Activated T-cell treated with anti-CD3 and anti-CD28 coated beads, Interleukin-2, amount 50 U/mL, for 72 hours (primary cell): Measurements from ENCODE around the gene SYT1. TPM values are rescaled to one million over a fixed set of nuclear protein-coding genes. Genes with fewer than 3 reads are reported as not detected.
A peak's percentile ranks its signal among the peaks of the same experiment; 100 is the strongest.

Source experiments
- ATAC-seq, 2 donors: fragments of 150-1000 bp; cut with Tn5 transposase; replicated peaks in 1 of 2; 2 replicates each; pipeline ENCODE4 v1.10.0; 2021; ENCODE audit warnings: moderate library complexity in 2 of 2, mild to moderate bottlenecking in 1 of 2
- DNase-seq, 2 donors: peaks; one replicate each; pipeline ENCODE4 v3.0.0; 2021 to 2022; ENCODE audit warnings: mixed read lengths in 1 of 2
- H3K27ac Mint-ChIP-seq: one replicate; pipeline ENCODE4 v1.8.0; 2022; ENCODE audit warnings: mild to moderate bottlenecking, moderate library complexity, mixed read lengths
- H3K27me3 Mint-ChIP-seq: one replicate; pipeline ENCODE4 v1.8.0; 2022; ENCODE audit warnings: low read depth, mixed read lengths
- H3K36me3 Mint-ChIP-seq, 2 donors: one replicate each; pipeline ENCODE4 v1.8.0; 2022; ENCODE audit warnings: mixed read lengths in 2 of 2, mild to moderate bottlenecking in 1 of 2; ENCODE audit not compliant: insufficient read depth in 2 of 2
- H3K4me1 Mint-ChIP-seq: one replicate; pipeline ENCODE4 v1.8.0; 2022; ENCODE audit warnings: low read depth, mixed read lengths
- H3K4me3 Mint-ChIP-seq, 2 donors: one replicate each; pipeline ENCODE4 v1.8.0; 2022; ENCODE audit warnings: mild to moderate bottlenecking in 2 of 2, mixed read lengths in 2 of 2, moderate library complexity in 2 of 2
- H3K9me3 Mint-ChIP-seq, 2 donors: one replicate each; pipeline ENCODE4 v1.8.0; 2022; ENCODE audit warnings: mixed read lengths in 2 of 2
- total RNA-seq, 2 donors: library from RNA; stranded (reverse); gene quantifications; one replicate each; pipeline ENCODE4 v1.2.3, GENCODE V29; 2022

SYT1 gene
- total RNA-seq, 2 donors from 2014 or later = not detected

- no peaks in the 10 kb centered on the region for H3K27me3 Mint-ChIP-seq
- DNase-seq (no peak), ATAC-seq (no peak)
- H3K36me3 Mint-ChIP-seq = no peaks in the 10 kb centered on the region
- H3K4me3 Mint-ChIP-seq = no peak overlapping the region
- H3K4me1 Mint-ChIP-seq = no peaks in the 10 kb centered on the region
- H3K27ac Mint-ChIP-seq = no peak overlapping the region
- H3K9me3 Mint-ChIP-seq = no peaks in the 10 kb centered on the region
Measured at GRCh38 chr12:79324571-79324970, 460.0 kb downstream of the SYT1 start.

- no peaks in the 10 kb centered on the region for H3K4me1 Mint-ChIP-seq
- ATAC-seq (no peak), DNase-seq (no peak)
- no peak overlapping the region for H3K27ac Mint-ChIP-seq
- H3K9me3 Mint-ChIP-seq = no peaks in the 10 kb centered on the region
- H3K4me3 Mint-ChIP-seq = no peak overlapping the region
- no peaks in the 10 kb centered on the region for H3K27me3 Mint-ChIP-seq
- H3K36me3 Mint-ChIP-seq = no peaks in the 10 kb centered on the region
Measured at GRCh38 chr12:79326222-79326621, 461.6 kb downstream of the SYT1 start.

- DNase-seq = no peak
- no peaks in the 10 kb centered on the region for H3K9me3 Mint-ChIP-seq
- H3K4me1 Mint-ChIP-seq = no peaks in the 10 kb centered on the region
- no peaks in the 10 kb centered on the region for H3K36me3 Mint-ChIP-seq
- H3K27me3 Mint-ChIP-seq = no peaks in the 10 kb centered on the region
- ATAC-seq = no peak
- no peak overlapping the region for H3K4me3 Mint-ChIP-seq
- H3K27ac Mint-ChIP-seq = no peak overlapping the region
Measured at GRCh38 chr12:79326663-79327062, 462.1 kb downstream of the SYT1 start.

GRCh38 chr12:79327465-79327864 is 462.9 kb downstream of the SYT1 start:
- Mint-ChIP-seq H3K36me3 (no peaks in the 10 kb centered on the region), H3K27ac (no peak overlapping the region), H3K4me3 (no peak overlapping the region), H3K27me3 (no peaks in the 10 kb centered on the region), H3K4me1 (no peaks in the 10 kb centered on the region), H3K9me3 (no peaks in the 10 kb centered on the region)
- ATAC-seq = no peak
- DNase-seq = no peak

- Mint-ChIP-seq H3K4me1 (no peaks in the 10 kb centered on the region), H3K27me3 (no peaks in the 10 kb centered on the region), H3K27ac (no peak overlapping the region), H3K36me3 (no peaks in the 10 kb centered on the region), H3K9me3 (no peaks in the 10 kb centered on the region), H3K4me3 (no peak overlapping the region)
- DNase-seq (no peak), ATAC-seq (no peak)
Measured at GRCh38 chr12:79329933-79330332, 465.4 kb downstream of the SYT1 start.

GRCh38 chr12:79331870-79332269 is 467.3 kb downstream of the SYT1 start:
- no peak for ATAC-seq
- Mint-ChIP-seq H3K4me1 (no peaks in the 10 kb centered on the region), H3K27ac (no peak overlapping the region), H3K36me3 (no peaks in the 10 kb centered on the region), H3K9me3 (no peaks in the 10 kb centered on the region), H3K27me3 (no peaks in the 10 kb centered on the region), H3K4me3 (no peak overlapping the region)
- no peak for DNase-seq

- no peak for DNase-seq
- Mint-ChIP-seq H3K36me3 (no peaks in the 10 kb centered on the region), H3K4me1 (no peaks in the 10 kb centered on the region), H3K9me3 (no peaks in the 10 kb centered on the region), H3K27ac (no peak overlapping the region), H3K4me3 (no peak overlapping the region), H3K27me3 (no peaks in the 10 kb centered on the region)
- no peak for ATAC-seq
Measured at GRCh38 chr12:79333144-79333543, 468.6 kb downstream of the SYT1 start.

GRCh38 chr12:79337662-79338290 is 473.2 kb downstream of the SYT1 start:
- H3K4me1 Mint-ChIP-seq = no peaks in the 10 kb centered on the region
- ATAC-seq (no peak), DNase-seq (no peak)
- H3K36me3 Mint-ChIP-seq = no peaks in the 10 kb centered on the region
- H3K27me3 Mint-ChIP-seq = no peaks in the 10 kb centered on the region
- H3K9me3 Mint-ChIP-seq = no peaks in the 10 kb centered on the region
- no peak overlapping the region for H3K27ac Mint-ChIP-seq
- H3K4me3 Mint-ChIP-seq = no peak overlapping the region

- Mint-ChIP-seq H3K36me3 (no peaks in the 10 kb centered on the region), H3K27ac (no peak overlapping the region), H3K4me1 (no peaks in the 10 kb centered on the region), H3K9me3 (peaks cover 1 to 2% of the 10 kb centered on the region in 2 donors), H3K4me3 (no peak overlapping the region), H3K27me3 (peaks cover 5% of the 10 kb centered on the region)
- ATAC-seq (peak in 1 of 2 donors; percentile 49), DNase-seq (peak; percentile 0 to 9)
Measured at GRCh38 chr12:79344855-79345847, 480.6 kb downstream of the SYT1 start.

GRCh38 chr12:79347866-79348265 is 483.3 kb downstream of the SYT1 start:
- peaks cover 5% of the 10 kb centered on the region for H3K27me3 Mint-ChIP-seq
- peaks cover 1 to 2% of the 10 kb centered on the region in 2 donors for H3K9me3 Mint-ChIP-seq
- no peak for DNase-seq
- no peaks in the 10 kb centered on the region for H3K4me1 Mint-ChIP-seq
- no peaks in the 10 kb centered on the region for H3K36me3 Mint-ChIP-seq
- no peak overlapping the region for H3K27ac Mint-ChIP-seq
- ATAC-seq = no peak
- H3K4me3 Mint-ChIP-seq = no peak overlapping the region

- H3K4me1 Mint-ChIP-seq = no peaks in the 10 kb centered on the region
- no peak overlapping the region for H3K4me3 Mint-ChIP-seq
- no peak overlapping the region for H3K27ac Mint-ChIP-seq
- no peak for ATAC-seq
- H3K36me3 Mint-ChIP-seq = no peaks in the 10 kb centered on the region
- no peak for DNase-seq
- H3K9me3 Mint-ChIP-seq = peaks cover 1 to 6% of the 10 kb centered on the region in 2 donors
- H3K27me3 Mint-ChIP-seq = peaks cover 5% of the 10 kb centered on the region
Measured at GRCh38 chr12:79351251-79351650, 486.7 kb downstream of the SYT1 start.

GRCh38 chr12:79356216-79356615 is 491.6 kb downstream of the SYT1 start:
- Mint-ChIP-seq H3K4me3 (no peak overlapping the region), H3K9me3 (peaks cover 1 to 4% of the 10 kb centered on the region in 2 donors), H3K4me1 (no peaks in the 10 kb centered on the region), H3K27ac (no peak overlapping the region), H3K27me3 (no peaks in the 10 kb centered on the region), H3K36me3 (no peaks in the 10 kb centered on the region)
- ATAC-seq (no peak), DNase-seq (no peak)

- DNase-seq (no peak), ATAC-seq (no peak)
- Mint-ChIP-seq H3K36me3 (no peaks in the 10 kb centered on the region), H3K4me1 (no peaks in the 10 kb centered on the region), H3K9me3 (peaks cover 1 to 4% of the 10 kb centered on the region in 2 donors), H3K4me3 (no peak overlapping the region), H3K27ac (no peak overlapping the region), H3K27me3 (no peaks in the 10 kb centered on the region)
Measured at GRCh38 chr12:79357048-79357447, 492.5 kb downstream of the SYT1 start.
